Panc1 (cell line): ENCODE results near the gene COMMD7. TPM values are rescaled to one million over a fixed set of nuclear protein-coding genes. Genes with fewer than 3 reads are reported as not detected.

Source experiments
- ATAC-seq: fragments of 200-7000 bp; cut with Tn5 transposase; 2 replicates; pipeline ENCODE4 v1.9.1; 2020; ENCODE audit warnings: mild to moderate bottlenecking, moderate library complexity
- BruUV-seq: library from RNA; stranded (reverse); fragments of 400-500 nt; replicated peaks from 2 replicates; lab custom pipeline; 2021; lab: Mats Ljungman, UMichigan
- CTCF ChIA-PET: fragments of 300-600 bp; sonication (Branson Sonifier 250); formaldehyde crosslinking; loops from one replicate; lab custom pipeline; 2022; ENCODE audit warnings: antibody characterized with exemption; lab: Charles Lee
- POLR2A ChIA-PET: fragments of 300-600 bp; sonication (Branson Sonifier 250); formaldehyde crosslinking; loops from one replicate; lab custom pipeline; 2022; ENCODE audit warnings: antibody characterized with exemption; lab: Charles Lee
- DNase-seq: peaks from one replicate; pipeline ENCODE4 v3.0.0-alpha.2; 2010; ENCODE audit warnings: low read depth, low spot score
- H3K27ac ChIP-seq: 2 replicates; pipeline ENCODE4 v1.5.1; 2011; ENCODE audit warnings: mild to moderate bottlenecking, low read length, inconsistent platforms
- H3K27me3 ChIP-seq: fragments of 200-500 bp; sonication (Bioruptor generic); 2 replicates; pipeline ENCODE4 v1.6.0; 2014; ENCODE audit warnings: low read length, inconsistent platforms; ENCODE audit not compliant: control insufficient read depth, insufficient read depth
- H3K36me3 ChIP-seq: fragments of 200-500 bp; sonication (Bioruptor generic); 2 replicates; pipeline ENCODE4 v1.5.1; 2014; ENCODE audit warnings: inconsistent platforms, mild to moderate bottlenecking, low read length, moderate library complexity; ENCODE audit not compliant: control insufficient read depth, insufficient read depth
- H3K4me1 ChIP-seq: 2 replicates; pipeline ENCODE4 v1.5.1; 2011; ENCODE audit warnings: inconsistent platforms, mild to moderate bottlenecking, low read length, moderate library complexity; ENCODE audit not compliant: control insufficient read depth, insufficient read depth
- H3K4me3 ChIP-seq, 2 experiments: 2 replicates each; pipeline ENCODE4 v1.5.1; 2011 to 2012; ENCODE audit warnings: low read depth in 2 of 2, low read length in 2 of 2, mild to moderate bottlenecking in 2 of 2, inconsistent platforms in 1 of 2, moderate library complexity in 1 of 2
- H3K9me3 ChIP-seq: fragments of 200-500 bp; sonication (Bioruptor generic); 2 replicates; pipeline ENCODE4 v1.5.1; 2014; ENCODE audit warnings: low read depth, mild to moderate bottlenecking, inconsistent platforms, low read length, moderate library complexity; ENCODE audit not compliant: control insufficient read depth, insufficient read depth
- CTCF ChIP-seq: fragments of 450-650 bp; IDR thresholded peaks from 2 replicates; pipeline ENCODE4 v1.5.1; 2017; ENCODE audit warnings: mild to moderate bottlenecking
- POLR2AphosphoS5 ChIP-seq: IDR thresholded peaks from 2 replicates; pipeline ENCODE4 v1.6.1; 2012; ENCODE audit warnings: mild to moderate bottlenecking, low read depth, low read length, moderate library complexity
- REST ChIP-seq, 2 experiments: IDR thresholded peaks; 2 replicates each; pipeline ENCODE4 v1.6.1; 2011 to 2012; ENCODE audit warnings: low read depth in 2 of 2, control low read depth in 1 of 2, low read length in 1 of 2, mild to moderate bottlenecking in 1 of 2, moderate library complexity in 1 of 2; ENCODE audit not compliant: insufficient read depth in 1 of 2
- SIN3A ChIP-seq: IDR thresholded peaks from 2 replicates; pipeline ENCODE4 v1.6.1; 2012; ENCODE audit warnings: low read depth, mild to moderate bottlenecking, low read length, moderate library complexity, borderline replicate concordance; ENCODE audit not compliant: insufficient read depth
- TCF7L2 ChIP-seq: IDR thresholded peaks from 2 replicates; pipeline ENCODE4 v1.6.1; 2011; ENCODE audit warnings: mild to moderate bottlenecking, low read depth, low read length, inconsistent platforms
- in situ Hi-C: cut with HindIII; loops from 2 replicates; pipeline ENCODE4 v1.10.0; 2016; ENCODE audit warnings: low sequenced_read_pairs, low pct_unique_long_range_greater_than_20kb
- intact Hi-C: fragments of 100-400 bp; cut with micrococcal nuclease; formaldehyde crosslinking; loops from one replicate; pipeline ENCODE4 v1.10.0; 2022; ENCODE audit not compliant: unreplicated experiment
- total RNA-seq: library from RNA; stranded (reverse); gene quantifications from one replicate; pipeline ENCODE4 v1.2.1, GENCODE V29; 2021; ENCODE audit not compliant: unreplicated experiment

Gene COMMD7
- total RNA-seq, 1 experiment from 2014 or later = 24.8 TPM

- CTCF ChIA-PET = interaction anchor here (0.6 kb wide), 1 partner anchor 10 kb away, joined by 3 read pairs; no protein-coding TSS in a partner anchor
- no peak for DNase-seq
- H3K27ac ChIP-seq = no peak overlapping the region
- no peaks in the 10 kb centered on the region for H3K36me3 ChIP-seq
- in situ Hi-C loops (no loop called here), intact Hi-C loops (no loop called here)
- no TSS peak for BruUV-seq
- no peaks in the 10 kb centered on the region for H3K9me3 ChIP-seq
- no peaks in the 10 kb centered on the region for H3K27me3 ChIP-seq
- no peak for TF ChIP-seq TCF7L2
- no peak for TF ChIP-seq SIN3A
- no peak for TF ChIP-seq REST (IDR thresholded peaks at IDR 0.05; ENCODE audit: insufficient read depth in 1 of 2, low read depth in 2 of 2, low read length in 1 of 2)
- TF ChIP-seq CTCF = no peak
- TF ChIP-seq POLR2AphosphoS5 = no peak
- no peak overlapping the region for H3K4me3 ChIP-seq
- POLR2A ChIA-PET = no interaction called here
- H3K4me1 ChIP-seq = no peaks in the 10 kb centered on the region
- ATAC-seq = no peak
Measured at GRCh38 chr20:32756156-32756555, 12.9 kb upstream of the COMMD7 start.

- ChIA-PET CTCF (no interaction called here), POLR2A (interaction anchor here (0.6 kb wide), 1 partner anchor 61 kb away, joined by 12 read pairs; no protein-coding TSS in a partner anchor)
- H3K27ac ChIP-seq = no peak overlapping the region
- intact Hi-C loops = no loop called here
- TF ChIP-seq CTCF = no peak
- no peak for TF ChIP-seq SIN3A
- TF ChIP-seq TCF7L2 = no peak
- TF ChIP-seq REST (IDR thresholded peaks at IDR 0.05; ENCODE audit: insufficient read depth in 1 of 2, low read depth in 2 of 2, low read length in 1 of 2) = no peak
- H3K4me3 ChIP-seq = no peak overlapping the region
- ATAC-seq = no peak
- no peak for DNase-seq
- H3K27me3 ChIP-seq = no peaks in the 10 kb centered on the region
- in situ Hi-C loops = no loop called here
- H3K9me3 ChIP-seq = no peaks in the 10 kb centered on the region
- no TSS peak for BruUV-seq
- H3K4me1 ChIP-seq = no peaks in the 10 kb centered on the region
- no peaks in the 10 kb centered on the region for H3K36me3 ChIP-seq
Measured at GRCh38 chr20:32753731-32754130, 10.5 kb upstream of the COMMD7 start.
